GM12891 (cell line): ENCODE results near the gene TRIO.

Experiments
- PAX5 ChIP-seq: IDR thresholded peaks from 2 replicates; pipeline ENCODE4 v1.6.1; 2011; ENCODE audit warnings: low read length, moderate library complexity, mild to moderate bottlenecking; ENCODE audit not compliant: insufficient read depth, severe bottlenecking
- SPI1 ChIP-seq: IDR thresholded peaks from 2 replicates; pipeline ENCODE4 v1.6.1; 2011; ENCODE audit warnings: low read depth, low read length, control low read depth
- TAF1 ChIP-seq: IDR thresholded peaks from 2 replicates; pipeline ENCODE4 v1.6.1; 2011; ENCODE audit warnings: low read depth, low read length, control low read depth

- TF ChIP-seq TAF1 (no peak), PAX5 (no peak), SPI1 (no peak)
Observed at GRCh38 chr5:14440223-14440581, 297.1 kb downstream of the TRIO start.
